HG02852 (cell line): Measurements from ENCODE around the gene MLLT3.
A peak's percentile ranks its signal among the peaks of the same experiment; 100 is the strongest.

Experiments used
- ATAC-seq: cut with Tn5 transposase; IDR thresholded peaks from one replicate; pipeline ENCODE4 v1.9.1; 2021; ENCODE audit warnings: mild to moderate bottlenecking, moderate library complexity; ENCODE audit not compliant: unreplicated experiment

MLLT3 gene

GRCh38 chr9:20481437-20481836 is 140.9 kb downstream of the MLLT3 start:
- ATAC-seq: no peak

DNA sequence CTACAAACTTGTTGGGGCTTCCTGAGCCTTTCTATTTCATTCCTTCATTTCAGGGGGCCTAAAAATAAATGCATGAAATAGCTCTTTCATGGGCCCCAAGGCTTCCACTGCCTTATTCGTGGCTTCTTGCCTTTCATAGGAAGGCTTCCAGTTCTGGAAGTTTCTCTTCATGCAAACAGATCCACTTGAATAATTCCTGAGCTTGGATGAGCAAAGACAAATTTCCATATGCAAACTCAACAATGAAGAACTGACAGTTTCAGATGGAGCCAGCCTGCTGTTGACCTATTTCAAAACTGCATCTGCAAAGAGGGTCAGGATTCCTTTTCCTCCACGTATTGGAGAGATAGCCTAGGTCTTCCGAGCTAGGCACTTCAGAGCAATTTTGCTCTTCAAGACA is 142.1 kb downstream of the MLLT3 start:
- ATAC-seq: peak; percentile 34

DNA sequence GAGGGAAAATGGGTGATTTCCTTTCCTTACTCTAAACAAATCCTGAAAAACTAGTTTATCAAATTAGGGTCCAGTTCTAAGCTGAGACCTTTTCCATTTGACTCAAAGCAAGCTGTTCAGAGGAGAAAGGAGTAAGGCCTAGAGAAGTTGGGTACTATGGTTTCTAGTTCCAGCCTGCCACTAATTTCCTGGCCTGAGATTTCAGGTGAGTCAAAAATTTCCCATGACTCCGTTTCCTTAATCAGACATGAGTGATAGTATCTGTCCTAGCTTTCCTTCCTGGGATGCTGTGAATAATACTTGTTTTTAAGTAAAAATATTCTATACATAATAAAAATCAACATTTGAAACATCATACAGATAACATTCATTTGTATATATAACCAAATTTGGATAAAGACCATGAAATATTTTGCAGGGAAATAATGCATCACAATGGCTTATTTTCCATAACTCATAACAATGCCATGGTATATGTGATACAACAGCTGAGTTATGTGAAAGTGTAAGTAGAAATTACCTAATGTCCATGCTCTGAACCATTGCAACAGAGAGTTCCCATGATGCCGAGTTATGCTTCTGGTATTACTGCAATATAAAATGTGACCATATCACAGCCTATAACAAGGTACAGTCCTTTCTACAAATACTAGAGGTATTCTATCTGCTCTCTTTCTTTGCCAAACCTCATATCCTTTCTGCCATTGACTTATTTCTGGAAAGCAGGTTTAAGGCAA is 142.7 kb downstream of the MLLT3 start:
- peak; percentile 84 for ATAC-seq

- no peak for ATAC-seq
Observed at GRCh38 chr9:20478786-20479185, 143.5 kb downstream of the MLLT3 start.

- ATAC-seq: no peak
Observed at GRCh38 chr9:20477940-20478620, 144.2 kb downstream of the MLLT3 start.

- ATAC-seq: no peak
Observed at GRCh38 chr9:20476912-20477521, 145.3 kb downstream of the MLLT3 start.

DNA sequence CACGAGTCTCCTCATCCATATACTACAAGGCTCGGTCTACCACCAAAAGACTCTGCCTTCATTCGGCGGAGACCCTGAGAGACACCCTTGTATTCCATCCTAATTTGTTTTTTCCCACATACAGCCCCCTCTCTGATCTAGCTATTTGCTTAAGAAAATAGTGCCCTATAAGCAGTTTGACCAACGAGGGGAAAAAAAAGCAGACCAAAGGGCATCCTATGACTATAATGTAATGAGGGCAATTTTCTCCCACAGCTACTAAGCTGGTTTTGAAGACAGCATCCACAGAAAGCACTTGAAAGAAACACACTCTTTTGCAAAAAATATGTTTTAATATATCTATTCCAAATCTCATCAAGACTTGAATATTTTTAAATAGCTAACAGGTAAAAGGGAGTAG is 147.8 kb downstream of the MLLT3 start:
- ATAC-seq: no peak

DNA sequence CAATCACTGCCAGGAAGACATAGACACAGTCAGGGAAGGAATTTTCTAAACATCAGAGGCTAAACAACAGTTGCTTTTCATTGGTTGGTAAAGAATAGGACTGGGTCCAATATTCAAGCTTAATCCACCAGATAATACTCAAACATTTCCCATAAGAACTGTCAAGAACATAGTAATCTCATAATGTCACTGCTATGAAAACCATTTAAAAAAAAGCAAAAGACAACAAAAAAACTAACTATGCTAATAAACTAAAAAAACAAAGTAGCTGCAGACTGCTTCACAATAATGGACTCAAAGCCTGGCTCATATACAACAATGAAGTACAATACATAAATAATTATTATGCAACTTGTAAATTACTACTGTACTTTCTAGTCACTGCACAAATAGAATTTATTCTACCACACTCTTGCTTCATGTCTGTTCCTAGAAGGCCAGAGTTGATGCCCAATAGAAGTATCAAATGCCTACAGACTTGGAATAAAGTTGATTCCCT is 148.7 kb downstream of the MLLT3 start:
- no peak for ATAC-seq

- ATAC-seq: no peak
Observed at GRCh38 chr9:20472342-20473045, 149.8 kb downstream of the MLLT3 start.

GRCh38 chr9:20466328-20467008 is 155.8 kb downstream of the MLLT3 start:
- ATAC-seq: no peak

GRCh38 chr9:20464242-20464641 is 158.1 kb downstream of the MLLT3 start:
- no peak for ATAC-seq

GRCh38 chr9:20463823-20464222 is 158.5 kb downstream of the MLLT3 start:
- no peak for ATAC-seq

DNA sequence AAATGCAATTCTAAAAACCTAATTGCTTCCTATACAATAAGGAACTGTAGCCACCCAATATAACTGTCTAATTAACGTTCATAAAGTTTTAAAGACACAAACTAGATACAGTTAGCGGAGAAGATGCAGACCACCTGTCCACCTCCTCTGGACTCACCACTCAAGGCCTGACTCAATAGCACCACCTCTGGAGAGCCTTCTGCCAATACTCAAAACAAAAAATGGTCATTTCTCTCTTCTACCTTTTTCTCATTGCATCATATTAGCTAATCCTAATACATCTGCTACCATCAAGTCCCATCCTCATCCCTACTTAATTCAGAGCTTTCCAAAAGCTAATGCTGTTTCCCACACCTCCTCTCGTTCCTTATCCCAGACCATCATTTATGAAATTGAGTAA is 159.9 kb downstream of the MLLT3 start:
- no peak for ATAC-seq

DNA sequence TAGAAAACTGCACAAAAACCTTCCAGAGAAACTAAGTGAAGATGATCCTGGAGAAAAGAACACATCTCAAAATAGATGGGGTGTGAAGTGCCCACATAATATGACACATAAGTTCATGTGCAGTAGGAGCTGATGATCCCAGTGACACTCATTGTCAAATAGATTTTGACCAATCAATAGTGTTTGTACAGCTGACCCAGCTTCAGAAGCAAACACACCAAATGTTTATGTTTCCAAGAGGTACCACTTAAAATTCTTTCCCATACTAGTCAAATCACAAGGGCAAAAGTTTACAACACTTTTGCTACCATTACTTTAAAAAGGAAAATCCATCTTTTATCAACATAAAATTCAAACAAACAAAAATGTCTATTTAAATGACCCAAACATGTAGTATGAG is 175.0 kb downstream of the MLLT3 start:
- no peak for ATAC-seq

GRCh38 chr9:20446248-20446647 is 176.1 kb downstream of the MLLT3 start:
- ATAC-seq: no peak

- ATAC-seq: no peak
Observed at GRCh38 chr9:20442461-20443319, 179.6 kb downstream of the MLLT3 start.

GRCh38 chr9:20441711-20442423 is 180.4 kb downstream of the MLLT3 start:
- ATAC-seq: no peak

- ATAC-seq: no peak
Observed at GRCh38 chr9:20441166-20441565, 181.1 kb downstream of the MLLT3 start.

DNA sequence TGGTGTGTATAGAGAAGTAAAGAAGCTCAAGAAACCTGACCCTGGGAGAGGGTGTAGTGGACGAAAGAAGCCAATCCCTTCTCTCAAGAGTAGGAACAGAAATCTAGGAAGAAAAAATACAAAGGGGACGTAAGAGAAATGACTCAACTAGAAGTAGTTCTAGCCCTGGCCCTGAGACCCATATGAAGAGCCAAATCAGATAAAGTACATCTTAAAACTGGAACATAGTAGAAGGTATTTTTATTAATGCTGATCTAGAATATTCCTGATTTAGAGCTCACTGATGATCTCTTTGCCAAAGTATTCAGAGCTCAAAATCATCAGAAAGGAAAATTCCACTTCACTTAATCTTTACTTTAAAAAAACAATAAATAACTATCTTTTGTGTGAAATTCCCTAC is 184.8 kb downstream of the MLLT3 start:
- no peak for ATAC-seq
